Measurements from ENCODE around the gene TCERG1L.

The TCERG1L gene

GRCh38 chr10:131135716-131136115 is 175.8 kb downstream of the TCERG1L start:
- DNase-seq: no peak
- TF ChIP-seq CTCF (IDR thresholded peaks at IDR 0.05): no peak
- Histone ChIP-seq H3K4me1 (no peaks in the 10 kb centered on the region), H3K4me3 (no peak overlapping the region), H3K9me3 (no peaks in the 10 kb centered on the region), H3K27me3 (peaks cover 0 to 8% of the 10 kb centered on the region in 2 donors), H3K36me3 (no peaks in the 10 kb centered on the region), H3K27ac (no peak overlapping the region)
- intact Hi-C loops (cut with DNase I; ENCODE audit: low total_unique reads): no loop called here

DNA sequence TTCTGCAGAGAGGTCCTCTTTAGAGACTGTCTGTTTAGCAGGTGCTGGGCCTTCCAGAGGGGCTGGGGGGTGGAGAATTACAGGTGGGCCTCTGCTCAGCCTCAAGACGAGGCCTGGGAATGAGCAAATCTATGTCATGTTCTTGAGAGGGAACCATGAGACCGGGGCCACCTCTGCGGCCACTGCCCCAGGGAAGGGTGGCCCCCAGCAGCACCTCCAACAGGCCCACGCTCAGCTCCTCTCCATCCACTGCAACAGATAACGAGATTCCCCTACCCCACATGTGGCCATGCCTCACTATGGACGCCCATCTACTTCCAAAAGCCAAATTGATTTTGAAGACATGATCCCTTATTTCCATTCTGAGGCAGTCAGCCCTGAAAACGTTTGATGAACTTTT is 176.9 kb downstream of the TCERG1L start:
- DNase-seq: no peak
- H3K27ac ChIP-seq: no peak overlapping the region
- no peak for TF ChIP-seq CTCF (IDR thresholded peaks at IDR 0.05)

GRCh38 chr10:131134001-131134576 is 177.4 kb downstream of the TCERG1L start:
- intact Hi-C loops (cut with DNase I; ENCODE audit: low total_unique reads): no loop called here

More for the DNA sequence above, 176.9 kb downstream of the TCERG1L start:
- peaks cover 0 to 8% of the 10 kb centered on the region in 2 donors for H3K27me3 ChIP-seq
- intact Hi-C loops (cut with DNase I; ENCODE audit: low total_unique reads): no loop called here
- H3K4me3 ChIP-seq: no peak overlapping the region
- no peaks in the 10 kb centered on the region for H3K9me3 ChIP-seq
- H3K36me3 ChIP-seq: no peaks in the 10 kb centered on the region
- H3K4me1 ChIP-seq: no peaks in the 10 kb centered on the region

GRCh38 chr10:131132681-131133080 is 178.8 kb downstream of the TCERG1L start:
- no peak for DNase-seq
- no peak for TF ChIP-seq CTCF (IDR thresholded peaks at IDR 0.05)
- Histone ChIP-seq H3K4me3 (no peak overlapping the region), H3K9me3 (no peaks in the 10 kb centered on the region), H3K27ac (no peak overlapping the region), H3K27me3 (peaks cover 0 to 9% of the 10 kb centered on the region in 2 donors), H3K36me3 (no peaks in the 10 kb centered on the region), H3K4me1 (no peaks in the 10 kb centered on the region)
- intact Hi-C loops (cut with DNase I; ENCODE audit: low total_unique reads): no loop called here

More at GRCh38 chr10:131134001-131134576, 177.4 kb downstream of the TCERG1L start:
- Histone ChIP-seq H3K27ac (no peak overlapping the region), H3K4me3 (no peak overlapping the region), H3K36me3 (no peaks in the 10 kb centered on the region), H3K9me3 (no peaks in the 10 kb centered on the region), H3K4me1 (no peaks in the 10 kb centered on the region), H3K27me3 (peaks cover 0 to 8% of the 10 kb centered on the region in 2 donors)
- TF ChIP-seq CTCF (IDR thresholded peaks at IDR 0.05): no peak
- DNase-seq: no peak

DNA sequence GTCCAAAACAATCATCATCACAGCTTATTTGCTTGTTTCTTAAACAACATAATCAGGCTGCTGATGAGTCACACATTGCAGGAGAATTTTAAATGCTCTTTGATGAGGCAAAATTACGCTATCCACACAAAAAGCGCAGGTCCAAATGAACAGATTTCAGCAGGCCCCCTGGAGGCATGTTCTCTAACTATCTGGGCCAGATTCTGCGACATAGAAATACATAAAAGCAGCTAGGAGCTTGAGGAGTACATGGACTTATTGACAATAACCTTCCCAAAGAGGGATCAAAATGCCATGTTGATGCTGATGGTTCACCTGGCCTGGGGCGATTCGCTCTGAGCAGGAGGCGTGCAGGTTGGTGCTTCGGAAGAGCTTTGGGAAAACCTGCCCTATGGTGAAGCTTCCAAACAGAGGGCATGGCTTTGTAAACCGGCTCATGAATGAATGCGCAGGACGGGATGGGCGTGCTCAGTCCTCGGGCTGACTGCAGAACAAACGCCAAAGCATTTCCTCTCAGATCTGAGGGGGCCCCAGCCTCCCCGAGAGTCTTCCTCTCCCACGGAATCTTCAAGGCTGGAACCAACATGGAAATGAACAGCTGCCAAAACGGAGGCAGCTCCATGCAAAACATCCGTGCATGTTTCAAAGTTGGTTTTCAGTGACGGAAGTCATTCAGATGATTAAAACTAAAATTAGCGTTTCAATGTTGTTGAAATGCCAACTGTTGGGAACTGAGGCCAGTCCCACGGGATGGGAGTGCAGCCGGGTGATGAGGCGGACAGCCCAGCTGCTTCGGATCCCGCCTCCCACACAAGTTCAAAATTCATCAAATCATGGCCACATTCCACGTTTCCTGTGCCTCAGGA is 179.6 kb downstream of the TCERG1L start:
- intact Hi-C loops (cut with DNase I; ENCODE audit: low total_unique reads): no loop called here
- no peaks in the 10 kb centered on the region for H3K36me3 ChIP-seq
- DNase-seq: no peak
- no peak overlapping the region for H3K27ac ChIP-seq
- no peak overlapping the region for H3K4me3 ChIP-seq
- TF ChIP-seq CTCF (IDR thresholded peaks at IDR 0.05): no peak
- peaks cover 0 to 15% of the 10 kb centered on the region in 2 donors for H3K27me3 ChIP-seq
- no peaks in the 10 kb centered on the region for H3K4me1 ChIP-seq
- no peaks in the 10 kb centered on the region for H3K9me3 ChIP-seq
